HG03025 (cell line): Measurements from ENCODE around the gene LDHD.
"Not testable (repeated sequence)": the region's sequence is repeated elsewhere in the genome, so short reads cannot be mapped to it uniquely, and the experiment has no call there.

Experiments used
- ATAC-seq: cut with Tn5 transposase; IDR thresholded peaks from one replicate; pipeline ENCODE4 v1.9.1; 2021; ENCODE audit warnings: mild to moderate bottlenecking, moderate library complexity; ENCODE audit not compliant: unreplicated experiment, low FRiP score

The LDHD gene

GRCh38 chr16:75116081-75116910, at the start of gene LDHD:
LDHD (minus strand) TSS chr16:75116780; CDS start chr16:75116720, 60 bp downstream.
- no peak for ATAC-seq

GRCh38 chr16:75160386-75160785, 43.8 kb upstream of the LDHD start:
- ATAC-seq = no peak

- ATAC-seq = no peak
Observed at GRCh38 chr16:75152635-75153034, 36.1 kb upstream of the LDHD start.

GRCh38 chr16:75151798-75152197, 35.2 kb upstream of the LDHD start:
- no peak for ATAC-seq

- ATAC-seq = peak; percentile 80
Observed at GRCh38 chr16:75148311-75149195, 32.0 kb upstream of the LDHD start, which contains the start of gene ZFP1. ZFP1 (plus strand) TSS chr16:75148524; CDS start chr16:75152952, 4,428 bp downstream.

- ATAC-seq = no peak
Observed at GRCh38 chr16:75147968-75148310, 31.4 kb upstream of the LDHD start.

GRCh38 chr16:75143941-75144340, 27.4 kb upstream of the LDHD start:
- no peak for ATAC-seq

GRCh38 chr16:75139498-75139897, 22.9 kb upstream of the LDHD start:
- no peak for ATAC-seq

GRCh38 chr16:75138636-75139035, 22.1 kb upstream of the LDHD start:
- no peak for ATAC-seq

- ATAC-seq = no peak
Observed at GRCh38 chr16:75138233-75138632, 21.7 kb upstream of the LDHD start.

GRCh38 chr16:75131081-75131480, 14.5 kb upstream of the LDHD start:
- no peak for ATAC-seq

- no peak for ATAC-seq
Observed at GRCh38 chr16:75130150-75130771, 13.7 kb upstream of the LDHD start.

GRCh38 chr16:75129421-75130149, 13.0 kb upstream of the LDHD start:
- ATAC-seq = not testable (repeated sequence)

- ATAC-seq = no peak
Observed at GRCh38 chr16:75127713-75128415, 11.3 kb upstream of the LDHD start.

GRCh38 chr16:75122609-75123008, 6.0 kb upstream of the LDHD start:
- no peak for ATAC-seq

- ATAC-seq = no peak
Observed at GRCh38 chr16:75121949-75122568, 5.5 kb upstream of the LDHD start.

- ATAC-seq = no peak
Observed at GRCh38 chr16:75120253-75120652, 3.7 kb upstream of the LDHD start.

GRCh38 chr16:75118943-75119539, 2.5 kb upstream of the LDHD start:
- ATAC-seq = no peak

GRCh38 chr16:75116911-75117245, 298 bp upstream of the LDHD start:
- no peak for ATAC-seq
